OCI-LY3 (cell line): ENCODE measurements around the gene HOXB9.

Experiments used
- H2AFZ ChIP-seq: fragments of 200-600, 300-600 bp; shearing (Covaris generic); 2 replicates; pipeline ENCODE4 v1.6.0; 2014; ENCODE audit warnings: antibody characterized with exemption, low read depth, low read length
- H3K27ac ChIP-seq: fragments of 200-600, 300-600 bp; sonication (generic); 2 replicates; pipeline ENCODE4 v1.5.1; 2014; ENCODE audit warnings: mild to moderate bottlenecking, low read length, moderate library complexity, mixed read lengths
- H3K27me3 ChIP-seq: fragments of 200-600, 300-600 bp; sonication (generic); 2 replicates; pipeline ENCODE4 v1.6.1; 2014; ENCODE audit warnings: low read depth, low read length, mixed read lengths
- H3K36me3 ChIP-seq: fragments of 200-600, 300-600 bp; sonication (generic); replicated peaks from 2 replicates; pipeline ENCODE3; 2014; ENCODE audit warnings: low read depth, low read length, mixed read lengths
- H3K4me1 ChIP-seq: fragments of 300-600, 200-600 bp; sonication (generic); 2 replicates; pipeline ENCODE4 v1.6.1; 2014; ENCODE audit warnings: low read length, mixed read lengths
- H3K4me2 ChIP-seq: fragments of 200-600, 300-600 bp; sonication (generic); 2 replicates; pipeline ENCODE4 v1.6.1; 2014; ENCODE audit warnings: low read length, mixed read lengths
- H3K4me3 ChIP-seq: fragments of 300-600, 200-600 bp; sonication (generic); 2 replicates; pipeline ENCODE4 v1.5.1; 2014; ENCODE audit warnings: antibody characterized with exemption, mild to moderate bottlenecking, low read length, moderate library complexity
- H3K79me2 ChIP-seq: fragments of 300-600, 200-600 bp; shearing (Covaris generic); 2 replicates; pipeline ENCODE4 v1.6.1; 2014; ENCODE audit warnings: mild to moderate bottlenecking, low read length, mixed read lengths
- H3K9ac ChIP-seq: fragments of 300-600, 200-600 bp; shearing (Covaris generic); 2 replicates; pipeline ENCODE4 v1.6.0; 2014; ENCODE audit warnings: mild to moderate bottlenecking, low read length, moderate library complexity
- H3K9me3 ChIP-seq: fragments of 200-600, 300-600 bp; shearing (Covaris generic); 2 replicates; pipeline ENCODE4 v1.6.1; 2014; ENCODE audit warnings: low read length, mixed read lengths; ENCODE audit not compliant: insufficient read depth
- H4K20me1 ChIP-seq: fragments of 200-600, 300-600 bp; sonication (generic); 2 replicates; pipeline ENCODE4 v1.6.1; 2016; ENCODE audit warnings: low read length, mixed read lengths; ENCODE audit not compliant: insufficient read depth
- CTCF ChIP-seq: fragments of 200-600, 300-600 bp; sonication (generic); IDR thresholded peaks from 2 replicates; pipeline ENCODE4 v1.5.1; 2014; ENCODE audit warnings: antibody characterized with exemption, low read length, low read depth
- EZH2phosphoT487 ChIP-seq: fragments of 200-600 bp; shearing (Covaris generic); IDR thresholded peaks from 2 replicates; pipeline ENCODE4 v1.6.1; 2018; ENCODE audit warnings: antibody characterized with exemption, mixed run types, low read depth

HOXB9 gene

GRCh38 chr17:48583708-48584222 lies 42.4 kb downstream of the HOXB9 start:
- H3K36me3 ChIP-seq: no peaks in the 10 kb centered on the region
- 0 out of 2 replicates have a peak overlapping the region, but pooled peaks have one; percentile 93 for H3K9ac ChIP-seq
- H3K4me1 ChIP-seq: peaks cover 51% of the 10 kb centered on the region

GRCh38 chr17:48582750-48583069 lies 43.4 kb downstream of the HOXB9 start:
- TF ChIP-seq EZH2phosphoT487: no peak
- no peak for TF ChIP-seq CTCF
- Histone ChIP-seq H3K9ac (peak overlapping the region; percentile 99; the same call in 1 of the 2 replicates), H3K4me2 (peak overlapping the region; percentile 98), H3K36me3 (no peaks in the 10 kb centered on the region), H3K4me3 (peak overlapping the region; percentile 90; the same call in 1 of the 2 replicates), H3K79me2 (peaks cover 23% of the 10 kb centered on the region), H3K9me3 (no peaks in the 10 kb centered on the region), H3K27ac (no peak overlapping the region), H3K4me1 (peaks cover 51% of the 10 kb centered on the region), H2AFZ (no peak overlapping the region), H3K27me3 (peaks cover 18% of the 10 kb centered on the region), H4K20me1 (no peaks in the 10 kb centered on the region)

More at GRCh38 chr17:48583708-48584222, 42.4 kb downstream of the HOXB9 start:
- Histone ChIP-seq H2AFZ (no peak overlapping the region), H3K9me3 (no peaks in the 10 kb centered on the region), H3K27me3 (peaks cover 29% of the 10 kb centered on the region), H3K27ac (no peak overlapping the region), H4K20me1 (no peaks in the 10 kb centered on the region), H3K4me2 (peak overlapping the region; percentile 98), H3K4me3 (no peak overlapping the region), H3K79me2 (peaks cover 19% of the 10 kb centered on the region; the same call in 1 of the 2 replicates)
- no peak for TF ChIP-seq CTCF
- no peak for TF ChIP-seq EZH2phosphoT487

- TF ChIP-seq EZH2phosphoT487 (no peak), CTCF (no peak)
- no peaks in the 10 kb centered on the region for H3K27me3 ChIP-seq
- peak overlapping the region; percentile 92 for H3K27ac ChIP-seq
- no peak overlapping the region for H2AFZ ChIP-seq
- H3K4me2 ChIP-seq: peak overlapping the region; percentile 98
- H4K20me1 ChIP-seq: no peaks in the 10 kb centered on the region
- H3K9me3 ChIP-seq: no peaks in the 10 kb centered on the region
- peak overlapping the region; percentile 99 for H3K9ac ChIP-seq
- peak overlapping the region; percentile 90 for H3K4me3 ChIP-seq
- H3K4me1 ChIP-seq: peaks cover 57% of the 10 kb centered on the region
- peaks cover 45% of the 10 kb centered on the region for H3K79me2 ChIP-seq
- H3K36me3 ChIP-seq: peaks cover 10% of the 10 kb centered on the region
Observed at GRCh38 chr17:48579760-48580554, 46.2 kb downstream of the HOXB9 start.

- no peaks in the 10 kb centered on the region for H4K20me1 ChIP-seq
- peak overlapping the region; percentile 98 for H3K4me2 ChIP-seq
- peaks cover 60% of the 10 kb centered on the region for H3K4me1 ChIP-seq
- H2AFZ ChIP-seq: no peak overlapping the region
- H3K36me3 ChIP-seq: peaks cover 12% of the 10 kb centered on the region
- peak overlapping the region; percentile 99 for H3K9ac ChIP-seq
- peak overlapping the region; percentile 92 for H3K27ac ChIP-seq
- no peak for TF ChIP-seq CTCF
- TF ChIP-seq EZH2phosphoT487: no peak
- peaks cover 46% of the 10 kb centered on the region for H3K79me2 ChIP-seq
- no peaks in the 10 kb centered on the region for H3K27me3 ChIP-seq
- H3K4me3 ChIP-seq: peak overlapping the region; percentile 90
- H3K9me3 ChIP-seq: no peaks in the 10 kb centered on the region
Observed at GRCh38 chr17:48579471-48579759, 46.7 kb downstream of the HOXB9 start.
